GM18858 (cell line): ENCODE results near the gene FXYD5.

Experiments used
- ATAC-seq: cut with Tn5 transposase; IDR thresholded peaks from one replicate; pipeline ENCODE4 v1.9.1; 2021; ENCODE audit not compliant: unreplicated experiment

FXYD5 gene

DNA sequence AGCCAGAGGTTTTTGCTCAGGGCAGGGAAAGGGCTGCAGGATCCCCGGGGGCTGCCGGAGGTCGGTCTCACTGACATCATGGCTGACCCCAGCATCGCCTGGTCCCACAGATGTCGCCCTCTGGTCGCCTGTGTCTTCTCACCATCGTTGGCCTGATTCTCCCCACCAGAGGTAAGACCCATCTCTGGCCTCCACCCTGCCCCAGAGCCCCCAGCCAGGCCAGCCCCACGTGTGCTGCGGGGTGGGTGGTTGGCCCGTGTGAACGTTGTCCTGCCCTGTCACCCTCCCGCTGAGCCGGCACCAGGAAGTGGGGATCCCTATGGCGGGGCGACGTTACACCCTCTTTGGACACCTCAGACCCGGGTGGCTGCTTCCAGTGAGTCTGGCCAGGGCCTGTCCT lies 906 bp downstream of the FXYD5 start:
- no peak for ATAC-seq

GRCh38 chr19:35155981-35156672 lies 1.6 kb downstream of the FXYD5 start:
- no peak for ATAC-seq

- no peak for ATAC-seq
These were observed 2.1 kb downstream of the FXYD5 start for GRCh38 chr19:35156673-35157014.

- ATAC-seq, result no peak
These were observed 2.9 kb downstream of the FXYD5 start for GRCh38 chr19:35157431-35157830.

DNA sequence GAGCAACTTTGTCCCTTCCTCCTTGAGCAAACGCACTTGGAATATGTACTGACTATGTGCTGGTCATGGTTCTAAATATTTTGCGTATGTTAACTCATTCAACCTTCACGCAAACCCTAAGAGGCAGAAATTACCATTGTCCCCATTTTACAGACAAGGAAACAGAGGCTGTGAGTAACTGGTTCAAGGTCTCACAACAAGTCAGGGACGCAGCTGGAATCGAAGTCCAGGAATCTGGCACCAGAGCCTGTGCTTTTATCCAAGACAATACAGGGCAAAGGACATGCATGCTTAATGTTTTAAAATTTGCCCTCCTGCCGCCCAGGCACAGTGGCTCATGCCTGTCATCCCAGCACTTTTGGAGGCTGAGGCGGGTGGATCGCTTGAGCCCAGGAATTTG lies 5.1 kb downstream of the FXYD5 start:
- no peak for ATAC-seq

- no peak for ATAC-seq
These were observed 6.3 kb downstream of the FXYD5 start for GRCh38 chr19:35160629-35161433.

GRCh38 chr19:35161434-35161743 lies 6.9 kb downstream of the FXYD5 start:
- ATAC-seq, result no peak

DNA sequence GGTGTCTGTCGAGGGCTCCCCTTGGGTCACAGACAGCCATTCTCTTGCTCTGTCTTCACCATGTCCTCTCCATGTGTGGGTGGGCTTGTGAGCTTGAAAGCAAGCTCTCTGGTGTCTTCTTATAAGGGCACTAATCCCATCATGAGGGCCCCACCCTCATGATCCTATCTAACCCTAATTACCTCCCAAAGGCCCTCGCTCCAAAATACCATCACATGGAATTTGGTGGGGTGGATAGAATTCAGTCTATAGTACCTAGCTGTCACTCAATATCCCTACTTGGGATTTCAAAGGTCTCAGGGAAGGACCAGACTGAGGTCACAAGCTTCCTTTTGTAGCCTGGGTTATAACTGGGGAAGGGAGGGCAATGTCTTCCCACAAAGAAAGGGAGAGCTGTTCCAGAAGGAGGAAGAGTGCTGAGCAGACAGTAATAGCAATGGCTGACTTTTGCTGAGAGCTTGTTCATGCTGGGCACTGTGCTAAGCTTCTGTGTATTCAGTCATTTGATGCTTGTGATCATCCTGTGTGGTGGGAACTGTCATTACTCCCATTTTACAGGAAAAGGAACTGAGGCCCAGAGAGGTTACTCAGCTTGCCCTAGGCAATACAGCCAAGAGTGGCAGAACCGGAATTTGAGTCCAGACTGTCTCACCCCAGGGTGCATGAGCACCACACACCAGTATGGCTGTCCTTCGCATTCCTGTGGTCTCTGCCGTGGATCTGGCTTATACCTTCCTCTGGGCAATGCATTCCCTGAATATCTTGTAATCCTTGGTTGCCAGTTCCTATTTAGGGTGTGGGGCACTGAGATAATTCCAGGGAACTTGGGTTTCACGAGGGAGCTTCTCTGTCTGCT lies 8.2 kb downstream of the FXYD5 start:
- no peak for ATAC-seq

DNA sequence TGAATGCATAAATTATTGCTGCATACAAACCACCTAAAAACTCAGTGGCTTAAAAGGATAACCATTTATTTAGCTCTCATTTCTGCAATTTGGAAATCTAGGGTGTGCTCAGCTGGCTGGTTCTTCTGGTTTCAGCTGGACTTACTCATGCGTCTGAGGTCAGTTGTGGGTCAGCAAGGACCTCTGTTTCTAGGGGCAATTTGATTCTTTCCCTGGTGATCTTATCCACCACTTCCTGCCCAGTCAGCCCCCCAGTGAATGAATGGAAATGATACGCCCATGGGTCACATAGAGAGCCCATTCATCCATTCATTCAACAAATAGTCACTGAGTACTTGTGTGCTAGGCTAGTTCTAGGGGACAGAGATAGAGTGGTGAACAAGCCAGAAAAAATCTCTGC lies 9.9 kb downstream of the FXYD5 start:
- ATAC-seq, result no peak

GRCh38 chr19:35165200-35166058 lies 10.9 kb downstream of the FXYD5 start:
- no peak for ATAC-seq

DNA sequence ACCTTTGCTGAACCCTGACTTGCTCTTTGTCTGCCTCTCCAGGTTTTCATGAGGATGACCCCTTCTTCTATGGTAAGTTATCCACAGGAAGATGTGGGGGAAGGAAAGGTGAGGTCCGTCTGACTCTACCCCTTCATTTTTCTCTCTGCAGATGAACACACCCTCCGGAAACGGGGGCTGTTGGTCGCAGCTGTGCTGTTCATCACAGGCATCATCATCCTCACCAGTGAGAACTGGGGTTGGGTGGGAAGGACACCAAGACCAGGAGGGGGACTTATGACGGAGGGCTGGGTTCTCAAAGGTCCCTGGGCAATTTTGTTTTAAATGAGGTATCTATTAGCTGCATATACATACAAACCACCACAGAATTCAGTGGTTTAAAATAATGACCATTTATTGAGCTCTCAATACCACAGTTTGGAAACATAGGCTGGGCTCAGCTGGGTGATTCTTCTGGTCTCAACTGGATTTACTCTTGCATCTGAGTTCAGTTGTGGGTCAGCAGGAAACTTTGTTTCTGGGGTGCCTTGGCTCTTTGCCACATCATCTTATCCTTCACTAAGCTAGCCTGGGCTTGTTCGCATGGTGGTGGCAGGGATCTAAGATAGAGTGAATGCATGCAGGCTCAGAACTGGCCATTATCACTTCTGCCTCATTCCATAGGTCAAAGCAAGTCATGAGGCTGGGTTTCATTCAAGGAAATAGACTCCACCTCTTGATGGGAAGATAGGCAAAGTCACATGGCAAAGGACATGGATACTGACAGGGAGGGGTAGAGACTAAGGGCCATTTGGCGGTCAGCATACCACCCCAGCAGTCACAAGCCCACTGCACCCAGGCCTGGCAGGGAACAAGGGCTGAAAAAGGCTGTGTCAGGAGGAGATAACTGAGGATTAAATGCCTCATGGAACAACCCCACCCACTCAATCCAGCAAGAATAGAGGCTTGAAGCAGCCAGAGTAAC lies 11.8 kb downstream of the FXYD5 start:
- no peak for ATAC-seq

GRCh38 chr19:35167251-35168119 lies 12.9 kb downstream of the FXYD5 start:
- no peak for ATAC-seq

- no peak for ATAC-seq
These were observed 13.7 kb downstream of the FXYD5 start for GRCh38 chr19:35168196-35168595.

- ATAC-seq, result no peak
These were observed 14.9 kb downstream of the FXYD5 start for GRCh38 chr19:35169221-35169995.

- ATAC-seq, result no peak
These were observed 16.0 kb downstream of the FXYD5 start for GRCh38 chr19:35170359-35171061.

- no peak for ATAC-seq
These were observed 17.2 kb downstream of the FXYD5 start for GRCh38 chr19:35171730-35172129.

DNA sequence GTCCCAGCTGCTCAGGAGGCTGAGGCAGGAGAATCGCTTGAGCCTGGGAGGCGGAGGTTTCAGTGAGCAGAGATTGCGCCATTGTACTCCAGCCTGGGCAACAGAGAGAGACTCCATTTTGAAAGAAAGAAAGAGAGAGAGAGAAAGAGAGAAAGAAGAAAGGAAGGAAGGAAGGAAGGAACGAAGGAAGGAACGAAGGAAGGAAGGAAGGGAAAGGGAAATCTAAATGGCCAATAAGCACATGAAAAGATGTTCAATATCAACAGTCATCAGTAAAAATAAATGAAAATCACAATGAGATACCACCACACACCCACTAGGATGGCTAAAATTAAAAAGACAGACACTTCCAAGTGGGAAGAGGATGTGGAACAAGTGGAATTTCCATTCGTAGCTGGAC lies 19.7 kb downstream of the FXYD5 start:
- no peak for ATAC-seq

DNA sequence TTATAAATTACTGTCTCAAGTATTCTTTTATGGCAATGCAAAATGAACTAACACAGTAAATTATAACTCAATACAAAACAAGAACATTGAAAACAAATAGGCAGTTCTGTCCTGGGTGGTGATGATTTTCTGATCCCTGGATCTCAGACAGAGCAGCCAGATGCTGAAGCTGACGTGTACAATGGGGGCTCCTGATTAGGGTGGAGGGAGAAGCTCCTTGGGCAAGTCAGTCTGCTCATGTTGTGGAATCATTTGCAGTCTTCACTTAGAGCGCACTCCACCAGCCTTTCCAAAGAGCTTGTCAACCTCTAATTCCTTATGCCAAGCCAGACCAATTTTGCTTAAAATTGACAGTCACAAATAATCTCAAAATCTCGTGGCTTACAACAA lies 21.6 kb downstream of the FXYD5 start:
- ATAC-seq, result no peak
